Kasumi-1 (cell line): Measurements from ENCODE around the gene ZNF536.
"Not testable (repeated sequence)": the region's sequence is repeated elsewhere in the genome, so short reads cannot be mapped to it uniquely, and the experiment has no call there.

Source experiments
- DNase-seq, 2 experiments: peaks; one replicate each; lab custom pipeline; 2025; lab: John Stamatoyannopoulos, UW

Gene ZNF536

GRCh38 chr19:30388819-30389218 lies 16.6 kb downstream of the ZNF536 start:
- DNase-seq, result no peak

GRCh38 chr19:30390356-30390988 lies 18.3 kb downstream of the ZNF536 start:
- no peak for DNase-seq

DNA sequence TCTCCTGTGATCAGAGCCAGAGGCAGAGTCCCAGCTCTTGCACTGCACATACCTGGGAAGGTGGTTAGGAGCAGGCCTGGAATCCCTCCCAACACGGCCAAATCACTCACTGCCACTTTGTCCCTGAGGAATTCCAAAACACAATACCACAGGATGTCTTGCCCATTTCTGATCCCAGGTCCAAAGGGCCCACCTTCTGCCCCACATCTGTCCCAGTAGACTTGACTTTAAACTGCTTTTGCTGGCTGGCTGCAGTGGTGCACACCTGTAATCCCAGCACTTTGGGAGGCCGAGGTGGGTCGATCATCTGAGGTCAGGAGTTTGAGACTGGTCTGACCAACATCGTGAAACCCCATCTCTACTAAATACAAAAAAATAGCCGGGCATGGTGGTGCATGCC lies 18.9 kb downstream of the ZNF536 start:
- no peak for DNase-seq

GRCh38 chr19:30391554-30392551 lies 19.7 kb downstream of the ZNF536 start:
- DNase-seq, result no peak

DNA sequence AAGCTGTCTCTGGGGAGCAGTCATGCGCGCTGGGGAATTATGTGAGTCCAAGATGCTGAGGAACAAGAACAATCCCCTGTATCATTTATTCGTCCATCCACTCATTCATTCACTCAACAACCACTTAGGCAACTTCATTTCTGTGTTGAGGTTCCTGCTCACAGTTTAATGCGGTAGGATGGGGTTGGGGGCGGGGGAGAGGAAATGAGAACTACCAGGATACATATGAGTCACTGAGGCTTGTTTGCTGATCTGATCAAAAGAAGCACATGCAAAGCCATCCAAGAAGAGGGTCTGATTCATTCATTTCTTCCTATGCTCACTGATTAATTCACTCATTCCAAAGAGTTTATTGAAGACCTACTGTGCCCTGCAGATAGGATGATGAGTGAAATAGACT lies 20.9 kb downstream of the ZNF536 start:
- no peak for DNase-seq

DNA sequence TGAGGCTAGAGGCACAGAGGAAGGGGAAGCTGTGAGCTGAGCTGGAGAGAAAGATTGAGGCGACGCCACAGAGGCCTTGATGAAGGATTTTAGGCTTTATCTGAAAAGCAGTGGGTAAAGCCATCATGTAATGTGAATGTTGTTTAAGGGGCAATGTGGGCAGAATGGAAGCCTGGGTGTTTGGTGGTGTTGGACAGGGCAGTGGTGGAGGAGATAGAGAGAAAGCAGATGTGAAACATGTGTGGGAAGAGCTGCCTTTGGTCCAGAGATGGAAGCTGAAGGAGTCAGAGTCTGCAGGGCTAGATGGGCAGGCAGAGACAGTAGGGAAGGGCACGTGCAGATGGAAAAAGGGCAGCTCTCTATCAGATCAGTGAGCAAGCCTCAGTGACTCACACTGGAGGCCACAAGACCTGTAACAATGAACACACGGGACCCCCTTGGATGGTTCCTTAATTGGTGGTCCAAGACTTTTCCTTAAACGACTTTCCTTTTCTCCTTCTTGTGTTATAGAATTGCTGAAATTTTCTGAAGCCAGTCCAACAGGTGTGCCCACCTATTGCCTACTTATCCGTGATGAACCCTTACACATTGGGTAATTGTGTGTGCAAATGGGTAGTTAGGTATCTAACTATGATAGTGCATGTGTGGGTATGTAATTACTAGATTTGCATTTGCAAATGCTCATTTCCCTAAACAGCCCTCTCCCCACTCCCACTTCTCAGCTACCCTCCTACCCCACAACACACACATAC lies 21.7 kb downstream of the ZNF536 start:
- no peak for DNase-seq

DNA sequence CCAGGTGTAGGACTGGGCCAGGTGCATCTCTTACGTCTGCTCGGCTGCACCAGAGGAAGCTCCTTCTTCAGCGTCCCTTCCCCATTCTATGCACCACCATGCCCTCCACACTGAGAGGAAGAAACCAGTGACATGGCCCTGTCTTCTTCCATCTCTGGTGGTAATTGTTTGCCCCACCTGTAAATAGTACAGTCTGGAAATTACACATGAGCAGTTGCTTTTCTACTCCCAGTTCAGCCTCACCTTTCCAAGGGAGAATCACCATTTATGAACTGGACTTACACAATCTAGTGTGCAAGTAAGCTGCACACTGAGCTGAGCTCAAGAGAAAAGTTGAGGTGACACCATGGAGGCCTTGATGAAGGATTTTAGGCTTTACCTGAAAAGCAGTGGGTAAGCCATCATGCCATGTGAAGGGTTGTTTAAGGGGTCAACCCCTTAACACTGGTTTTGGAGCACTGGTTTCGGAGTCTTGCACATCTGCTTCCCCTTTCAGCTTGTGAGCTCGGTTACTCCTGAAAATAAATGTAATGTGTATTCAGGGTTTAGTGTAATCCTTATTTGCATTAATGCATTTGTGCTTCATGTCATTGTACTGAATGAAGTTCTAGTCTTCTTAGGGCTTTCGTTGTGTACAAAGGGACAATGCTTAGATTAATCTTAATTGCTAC lies 22.4 kb downstream of the ZNF536 start:
- DNase-seq, result no peak

DNA sequence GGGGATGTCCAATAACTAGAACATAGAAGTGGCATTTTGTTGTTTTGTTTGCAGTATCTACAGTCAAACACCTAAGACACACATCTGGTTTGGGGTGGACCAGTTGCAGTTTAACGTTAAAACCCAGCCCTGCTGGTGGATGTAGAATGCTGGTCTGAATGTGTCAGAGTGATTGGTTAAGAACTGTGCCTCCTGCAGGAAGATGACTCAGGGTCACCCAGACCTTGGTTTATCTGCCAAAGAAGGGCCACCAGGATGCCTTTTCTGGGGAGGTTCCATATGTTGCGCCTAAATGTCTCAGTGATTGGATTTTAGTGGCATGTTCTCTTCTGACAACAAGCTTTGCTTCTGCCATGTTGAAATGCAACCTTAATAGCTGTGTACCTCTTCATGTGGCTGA lies 23.1 kb downstream of the ZNF536 start:
- DNase-seq, result no peak

DNA sequence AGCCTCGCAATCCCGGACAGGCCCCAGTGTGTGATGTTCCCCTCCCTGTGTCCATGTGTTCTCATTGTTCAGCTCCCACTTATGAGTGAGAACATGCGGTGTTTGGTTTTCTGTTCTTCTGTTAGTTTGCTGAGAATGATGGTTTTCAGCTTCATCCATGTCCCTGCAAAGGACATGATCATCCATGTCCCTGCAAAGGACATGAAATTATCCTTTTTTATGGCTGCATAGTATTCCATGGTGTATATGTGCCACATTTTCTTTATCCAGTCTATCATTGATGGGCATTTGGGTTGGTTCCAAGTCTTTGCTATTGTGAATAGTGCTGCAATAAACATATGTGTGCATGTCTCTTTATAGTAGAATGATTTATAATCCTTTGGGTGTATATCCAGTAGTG lies 26.4 kb downstream of the ZNF536 start:
- not testable (repeated sequence) for DNase-seq

- DNase-seq, result no peak
Measured at GRCh38 chr19:30401956-30402355, 29.8 kb downstream of the ZNF536 start.

DNA sequence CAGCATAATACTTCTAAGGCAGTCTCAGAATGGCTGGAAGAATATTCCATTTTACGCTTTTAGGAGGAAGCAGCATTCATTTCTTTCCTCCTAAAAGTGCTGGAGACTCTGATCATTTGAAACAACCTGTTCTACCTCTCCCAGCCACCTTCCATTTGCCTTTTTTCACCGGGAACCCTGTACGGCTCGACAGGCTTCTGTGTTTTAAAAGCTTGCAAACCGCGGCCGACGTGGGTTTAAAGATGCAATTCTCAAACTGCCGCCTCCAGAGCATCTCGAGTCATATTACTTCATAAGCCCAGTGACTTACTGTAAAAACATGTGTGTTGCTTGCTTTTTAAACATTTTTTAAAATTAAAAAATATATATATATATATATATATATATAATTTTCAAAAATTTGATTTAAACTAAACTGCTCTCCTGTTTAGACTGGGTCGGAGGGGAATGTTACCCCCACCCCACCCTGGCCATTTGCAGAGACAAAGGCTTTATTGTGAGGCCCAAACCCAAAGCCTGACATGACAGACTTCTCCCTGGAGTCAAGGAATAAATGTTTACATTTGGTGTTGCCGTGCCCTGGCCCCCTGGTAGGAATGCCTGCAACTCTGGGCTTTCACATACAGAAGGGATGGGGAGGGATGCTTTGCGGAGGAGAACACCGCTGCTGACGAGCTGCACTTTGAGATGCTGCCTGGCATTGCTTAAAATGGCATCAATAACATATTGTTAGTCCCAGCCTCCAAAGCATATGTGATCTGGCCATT lies 30.4 kb downstream of the ZNF536 start:
- DNase-seq, result no peak

DNA sequence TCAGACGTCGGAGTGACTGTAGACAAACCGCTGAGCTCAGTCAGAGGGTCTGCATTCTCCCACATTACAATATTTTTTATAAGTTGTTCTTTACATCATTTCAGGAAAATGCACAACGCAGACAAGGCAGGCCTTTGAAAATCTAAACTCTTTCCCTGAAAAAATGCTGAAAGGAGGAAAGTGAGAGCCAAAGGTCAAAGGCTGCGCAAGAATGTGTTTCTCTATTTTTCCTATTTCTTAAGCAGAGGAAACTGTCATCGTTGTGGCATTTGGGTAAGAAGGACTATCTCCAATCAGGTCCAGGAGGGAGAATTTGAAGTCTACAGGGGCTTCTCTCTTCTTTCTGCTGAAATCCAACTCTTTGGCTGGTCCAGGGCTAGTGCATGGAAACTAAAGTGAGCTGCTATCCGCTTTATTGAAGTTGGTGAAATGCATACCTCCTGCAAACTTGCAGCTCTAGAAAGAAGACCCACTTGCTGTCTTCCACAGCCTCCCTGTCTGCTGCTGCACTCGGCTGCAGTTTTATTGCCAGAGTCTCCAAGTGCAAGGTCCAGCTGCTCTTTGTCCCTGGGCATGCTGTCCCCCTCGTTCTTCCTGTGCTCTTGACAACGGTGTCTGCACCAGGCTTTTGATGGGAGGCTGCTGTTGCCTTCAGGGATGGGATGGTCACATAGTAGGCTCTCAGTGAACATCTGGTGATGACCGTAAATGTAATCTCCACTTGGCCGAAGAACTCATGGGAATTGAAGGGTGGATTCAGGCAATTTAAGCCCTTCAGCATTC lies 31.2 kb downstream of the ZNF536 start:
- no peak for DNase-seq

DNA sequence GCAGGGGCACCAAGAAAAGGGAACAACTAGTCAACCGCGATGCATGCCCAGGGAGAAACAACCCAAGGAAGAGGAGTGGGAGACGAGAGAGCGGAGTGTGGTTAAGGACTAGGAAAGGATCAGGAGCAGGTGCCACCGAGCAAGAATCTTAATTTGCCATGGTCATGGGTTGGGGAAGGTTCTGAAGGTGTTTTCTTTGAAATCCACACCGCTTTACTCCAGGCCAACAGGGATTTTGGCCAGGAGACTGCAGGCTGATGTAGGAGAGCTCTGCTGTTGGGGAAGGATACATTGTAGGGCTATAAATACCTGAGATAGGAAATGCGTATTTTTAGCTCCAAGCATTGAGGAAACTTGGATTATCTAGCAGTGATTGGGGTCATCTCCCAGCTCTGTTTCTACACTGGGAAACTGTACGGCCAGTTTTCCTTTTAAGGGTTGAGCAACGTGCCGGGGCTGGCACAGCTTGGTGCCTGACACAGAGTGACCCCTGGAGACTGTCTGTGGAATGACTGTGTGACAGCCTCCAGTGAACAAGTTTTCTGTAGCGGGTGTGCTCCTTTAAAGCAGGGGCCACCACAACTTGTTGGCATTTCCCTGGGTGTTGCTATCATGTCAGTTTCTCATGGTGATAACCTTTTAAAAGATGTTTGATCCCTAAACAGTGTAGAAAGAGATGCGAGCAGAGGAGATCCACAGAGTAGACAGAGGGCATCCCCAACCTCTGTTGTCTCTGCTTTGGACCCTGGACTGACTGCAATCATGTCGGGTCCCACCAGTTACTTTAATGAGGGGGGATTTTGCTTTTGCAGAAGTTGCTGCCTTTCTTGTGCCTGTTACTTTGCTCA lies 34.3 kb downstream of the ZNF536 start:
- DNase-seq, result no peak

DNA sequence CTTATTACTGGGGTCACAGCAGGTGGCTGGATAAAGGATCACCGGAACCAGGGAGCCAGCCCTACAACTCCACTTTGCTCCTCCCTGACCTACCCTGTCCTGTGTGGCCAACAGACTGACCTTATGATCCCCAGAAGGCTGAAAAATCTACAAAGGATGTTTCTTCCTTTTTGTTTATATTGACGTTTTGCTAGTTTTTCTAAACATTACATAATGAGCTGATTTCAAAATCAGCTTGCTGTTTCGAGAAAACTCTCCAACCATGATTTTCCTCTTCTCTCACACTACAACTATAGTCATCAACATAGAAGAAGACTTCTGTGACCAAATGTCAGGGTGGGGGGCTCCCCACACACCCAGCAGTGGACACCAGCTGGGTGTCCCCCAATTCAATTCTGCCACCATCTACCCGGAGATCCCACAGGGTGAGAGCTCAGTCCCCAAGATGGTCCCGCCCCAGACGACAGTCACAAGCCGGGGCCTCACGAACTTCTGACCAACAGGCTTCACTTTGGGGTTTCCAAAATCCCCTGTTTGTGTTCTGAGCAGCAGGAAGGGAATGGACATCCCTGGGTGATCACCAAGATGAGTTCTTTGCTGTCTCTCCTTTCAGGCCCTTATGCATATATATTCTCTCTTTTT lies 35.0 kb downstream of the ZNF536 start:
- no peak for DNase-seq

- no peak for DNase-seq
Measured at GRCh38 chr19:30408734-30409301, 36.6 kb downstream of the ZNF536 start.

GRCh38 chr19:30411714-30412113 lies 39.5 kb downstream of the ZNF536 start:
- no peak for DNase-seq

DNA sequence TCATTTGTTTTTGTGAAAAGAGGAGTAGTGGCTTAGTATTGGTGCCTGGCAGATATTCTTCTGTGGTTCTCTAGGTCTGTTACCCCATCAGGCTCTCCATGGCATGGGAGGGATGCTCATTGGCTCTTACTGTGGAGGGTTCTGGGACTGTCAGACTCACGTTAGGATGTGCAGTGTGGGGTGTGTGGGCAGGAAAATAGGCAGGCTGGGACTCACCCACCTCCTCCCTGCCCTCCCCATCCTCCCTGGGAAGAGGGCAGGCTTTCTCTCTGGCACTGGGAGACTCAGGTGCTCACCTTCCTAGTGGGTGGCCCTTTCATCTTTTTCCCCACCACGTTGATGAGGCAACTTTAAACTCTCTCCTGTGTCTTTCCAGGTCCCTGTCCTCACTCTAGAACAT lies 44.2 kb downstream of the ZNF536 start:
- DNase-seq, result no peak

- not testable (repeated sequence) for DNase-seq
Measured at GRCh38 chr19:30417166-30417565, 45.0 kb downstream of the ZNF536 start.
